IPS-NIHi11 (cell line): Measurements from ENCODE around the gene CEMIP.
A peak's percentile ranks its signal among the peaks of the same experiment; 100 is the strongest.
"Not testable (repeated sequence)": the region's sequence is repeated elsewhere in the genome, so short reads cannot be mapped to it uniquely, and the experiment has no call there.

Experiments
- DNase-seq: peaks from one replicate; pipeline ENCODE4 v3.0.0; 2012; ENCODE audit warnings: mixed read lengths, low spot score

The CEMIP gene

DNA sequence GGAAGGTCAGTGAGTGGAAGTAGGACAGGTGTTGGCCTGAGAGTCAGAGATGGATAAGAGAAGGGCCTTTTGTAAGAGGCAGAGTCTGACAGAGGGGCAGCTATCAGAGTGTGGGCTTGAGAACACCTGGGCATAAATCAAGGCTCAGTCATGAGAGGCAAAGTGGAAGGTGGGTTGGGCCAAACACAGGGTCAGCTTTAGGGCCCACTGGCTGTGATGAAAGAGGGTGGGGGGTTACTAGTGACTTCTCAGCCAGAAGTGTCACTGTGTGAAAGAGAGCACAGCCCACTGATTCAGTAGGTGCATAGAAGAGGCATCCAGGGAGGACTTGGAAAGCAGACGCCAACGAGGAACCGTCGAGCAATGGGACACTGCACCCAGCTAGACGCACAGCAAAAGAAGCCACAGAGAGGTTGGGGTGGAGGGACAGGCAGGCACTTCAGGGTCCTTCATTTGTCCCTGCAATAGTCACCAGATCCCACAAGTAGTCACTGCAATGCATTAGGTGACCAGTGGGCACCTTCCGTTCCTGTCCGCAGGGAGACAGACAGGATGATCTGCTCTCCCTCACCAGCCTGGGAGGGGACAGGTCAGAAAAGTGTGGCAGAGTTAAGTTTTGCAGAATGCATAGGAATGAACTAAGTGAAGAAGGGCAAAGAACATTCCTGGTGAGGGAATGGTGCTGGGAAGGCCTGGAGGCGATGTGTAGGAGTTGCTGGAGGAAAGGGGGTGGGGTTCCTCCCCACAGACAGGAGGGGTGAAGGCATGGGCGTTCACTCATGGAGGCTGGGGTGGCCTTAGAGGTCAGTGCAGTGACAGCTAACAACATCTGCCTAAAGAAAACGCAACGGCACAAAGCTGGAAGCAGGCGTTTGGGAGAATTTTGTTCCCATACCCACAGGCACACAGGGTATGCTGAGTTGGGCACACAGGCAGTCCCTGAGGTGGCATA is 174.1 kb downstream of the CEMIP start:
- no peak for DNase-seq

DNA sequence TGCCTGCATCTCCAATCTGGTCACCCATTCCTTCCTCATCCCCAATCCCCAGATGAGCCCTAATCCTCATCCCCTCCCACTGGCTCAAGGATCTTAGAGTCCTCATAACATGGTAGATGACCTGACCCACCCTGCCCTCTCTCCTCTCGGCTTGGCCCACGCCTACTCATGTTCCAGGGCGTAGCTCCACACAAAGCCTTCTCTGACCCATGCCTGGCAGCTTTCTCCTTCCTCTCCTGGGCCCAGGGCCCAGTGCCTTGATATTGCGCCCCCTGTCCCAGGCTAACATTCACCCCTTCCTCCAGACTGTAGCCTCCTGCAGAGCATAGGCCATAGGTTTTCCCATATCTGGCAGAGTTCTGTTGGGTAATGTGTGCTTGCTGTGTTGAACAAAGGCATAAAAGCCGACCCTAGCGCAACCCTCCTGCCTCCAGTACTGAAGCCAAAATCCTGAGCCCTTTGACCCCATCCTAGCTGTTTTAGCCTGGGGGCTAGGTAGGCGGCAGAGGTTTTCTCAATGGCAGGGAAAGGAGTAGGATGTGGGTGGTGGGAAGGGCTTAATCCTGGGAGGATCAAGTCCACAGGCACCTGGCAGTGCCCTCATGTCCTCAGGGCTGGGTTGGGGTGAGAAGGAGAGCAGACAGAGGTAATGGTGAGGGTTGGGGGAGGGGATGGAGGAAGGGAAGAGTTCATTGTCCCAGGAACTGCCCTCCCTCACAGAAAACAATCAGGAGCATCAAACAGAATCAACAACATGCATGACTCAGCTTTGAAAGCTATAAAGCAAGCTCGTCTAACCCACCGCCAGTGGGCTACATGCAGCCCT is 175.0 kb downstream of the CEMIP start:
- peak; percentile 46 for DNase-seq

DNA sequence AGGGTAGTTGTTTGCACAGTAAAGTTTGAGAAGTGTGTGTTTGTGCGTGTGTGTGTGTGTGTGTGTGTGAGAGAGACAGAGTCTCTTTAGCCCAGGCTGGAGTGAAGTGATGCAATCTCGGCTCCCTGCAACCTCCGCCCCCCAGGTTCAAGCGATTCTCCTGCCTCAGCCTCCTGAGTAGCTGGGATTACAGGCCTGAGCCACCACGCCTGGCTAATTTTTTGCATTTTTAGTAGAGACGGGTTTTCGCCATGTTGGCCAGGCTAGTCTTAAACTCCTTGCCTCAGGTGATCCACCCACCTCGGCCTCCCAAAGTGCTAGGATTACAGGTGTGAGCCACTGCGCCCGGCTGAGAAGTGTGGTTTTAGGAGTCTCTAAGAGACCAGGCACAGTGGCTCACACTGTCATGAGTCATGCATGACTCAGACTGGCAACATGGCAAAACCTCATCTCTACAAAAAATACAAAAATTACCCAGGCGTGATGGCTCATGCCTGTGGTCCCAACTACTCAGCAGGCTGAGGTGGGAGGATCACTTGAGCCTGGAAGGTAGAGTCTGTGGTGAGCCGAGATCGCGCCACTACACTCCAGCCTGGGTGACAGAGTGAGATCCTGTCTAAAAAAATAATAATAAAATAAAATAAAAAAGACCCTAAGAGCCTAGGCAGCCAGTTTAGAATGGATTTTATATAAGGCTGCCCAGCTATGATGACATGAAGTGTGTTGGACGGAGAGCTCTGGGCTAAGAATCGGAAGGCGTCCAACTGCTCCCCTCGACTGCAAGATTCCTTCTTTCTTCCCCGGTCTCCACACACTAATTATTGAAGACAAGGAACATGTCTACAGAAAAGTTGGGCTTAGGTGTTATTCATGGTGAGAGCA is 176.6 kb downstream of the CEMIP start:
- not testable (repeated sequence) for DNase-seq

DNA sequence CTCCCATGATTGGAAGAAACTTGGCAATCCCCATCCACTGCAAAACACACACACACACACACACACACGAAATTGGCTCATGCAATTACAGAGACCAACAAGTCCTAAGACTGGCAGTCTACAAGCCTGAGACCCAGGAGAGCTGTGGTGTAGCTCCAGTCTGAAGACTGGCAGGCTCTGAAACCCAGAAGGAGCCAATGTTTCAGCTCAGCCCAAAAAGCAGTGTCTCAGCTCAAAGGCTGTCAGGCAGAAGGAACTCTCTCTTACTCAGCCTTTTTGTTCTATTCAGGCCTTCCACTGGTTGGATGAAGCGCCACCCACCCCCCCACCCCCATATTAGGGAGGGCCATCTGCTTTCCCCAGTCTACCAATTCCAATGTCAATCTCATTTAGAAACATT is 178.4 kb downstream of the CEMIP start:
- DNase-seq = no peak

DNA sequence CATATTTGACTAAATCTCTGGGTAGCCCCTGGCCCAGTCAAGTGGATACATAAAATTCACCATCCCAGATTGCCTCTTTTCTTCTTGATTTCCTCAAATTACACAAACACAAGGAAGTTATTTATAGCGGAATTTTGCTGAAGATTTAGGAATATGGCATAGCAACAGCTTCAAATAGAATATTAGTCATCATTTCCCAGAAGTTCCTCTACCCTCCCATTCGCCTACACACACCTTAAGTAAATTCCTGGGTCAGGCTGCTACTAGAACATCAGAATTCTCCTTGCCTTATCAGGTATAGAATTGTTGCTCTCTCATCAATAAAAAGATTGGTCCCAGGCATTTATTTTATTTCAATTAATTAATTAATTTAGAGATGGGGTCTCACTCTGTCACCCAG is 178.8 kb downstream of the CEMIP start:
- no peak for DNase-seq

DNA sequence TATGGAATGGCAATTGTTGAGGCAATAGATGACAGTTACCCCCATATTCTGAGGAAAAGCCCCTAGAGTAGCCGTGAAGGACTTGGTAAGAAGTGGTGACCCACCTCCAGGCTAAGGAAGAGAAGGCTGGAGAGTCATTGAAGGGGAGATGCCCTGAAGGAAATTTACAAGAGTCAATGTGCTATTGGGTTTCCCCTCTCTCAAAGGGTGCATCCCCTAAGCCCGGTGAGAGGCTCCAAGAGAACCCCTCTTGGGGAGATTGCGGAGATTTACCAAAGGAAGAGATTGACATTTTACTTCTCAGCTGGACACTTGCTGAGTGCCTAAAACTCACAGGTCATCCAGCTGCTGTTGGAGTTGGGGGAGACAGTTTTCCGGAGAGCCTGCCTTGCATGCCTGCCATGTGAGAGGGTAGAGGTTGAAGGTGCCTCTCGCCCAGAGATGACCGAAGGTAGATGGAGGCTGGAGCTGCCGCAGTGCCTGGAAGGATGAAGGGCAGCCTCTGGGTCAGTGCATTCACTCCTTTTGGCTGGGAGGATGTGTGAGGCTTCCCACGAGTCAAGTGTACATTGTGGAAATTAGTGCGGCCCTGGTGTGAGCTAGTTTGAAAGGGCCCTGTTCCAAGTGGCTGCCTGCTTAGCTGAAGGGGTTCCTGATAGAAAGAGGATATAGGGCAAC is 179.8 kb downstream of the CEMIP start:
- no peak for DNase-seq

DNA sequence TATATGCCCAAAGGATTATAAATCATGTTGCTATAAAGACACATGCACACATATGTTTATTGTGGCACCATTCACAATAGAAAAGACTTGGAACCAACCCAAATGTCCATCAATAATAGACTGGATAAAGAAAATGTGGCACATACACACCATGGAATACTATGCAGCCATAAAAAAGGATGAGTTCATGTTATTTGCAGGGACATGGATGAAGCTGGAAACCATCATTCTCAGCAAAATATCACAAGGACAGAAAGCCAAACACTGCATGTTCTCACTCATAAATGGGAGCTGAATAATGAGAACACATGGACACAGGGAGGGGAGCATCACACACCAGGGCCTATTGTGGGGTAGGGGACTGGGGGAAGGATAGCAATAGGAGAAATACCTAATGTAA is 186.3 kb downstream of the CEMIP start:
- DNase-seq = not testable (repeated sequence)

DNA sequence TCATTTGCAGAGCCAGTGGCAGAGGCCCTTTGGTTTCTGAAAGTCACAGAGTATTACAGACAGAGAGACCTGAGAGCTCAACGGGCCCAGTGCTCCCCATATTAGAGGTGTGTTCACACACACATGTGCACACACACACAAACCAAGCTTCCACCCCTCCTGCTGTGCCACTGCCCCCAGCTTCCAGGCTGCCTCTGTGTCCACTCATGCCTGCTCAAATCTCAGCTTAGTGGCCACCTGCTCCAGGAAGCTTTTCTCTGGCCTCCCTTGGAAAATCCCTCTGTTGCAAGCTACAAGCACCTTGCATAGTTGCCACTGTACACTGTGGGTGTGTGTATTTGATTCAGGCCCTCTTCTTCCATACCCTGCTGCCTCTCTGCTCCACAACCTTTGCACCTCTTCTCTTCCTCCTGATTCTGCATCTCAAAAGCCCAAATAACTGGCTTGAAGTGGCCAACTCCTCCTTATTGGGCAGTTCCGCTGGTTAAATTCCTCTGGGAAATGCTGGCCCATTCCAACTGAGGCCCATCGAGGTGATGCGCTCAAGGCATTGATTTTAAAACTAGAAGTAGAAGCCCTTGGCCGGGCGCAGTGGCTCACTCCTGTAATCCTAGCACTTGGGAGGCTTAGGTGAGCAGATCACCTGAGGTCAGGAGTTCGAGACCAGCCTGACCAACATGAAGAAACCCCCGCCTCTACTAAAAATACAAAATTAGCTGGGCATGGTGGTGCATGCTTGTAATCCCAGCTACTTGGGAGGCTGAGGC is 187.4 kb downstream of the CEMIP start:
- no peak for DNase-seq

DNA sequence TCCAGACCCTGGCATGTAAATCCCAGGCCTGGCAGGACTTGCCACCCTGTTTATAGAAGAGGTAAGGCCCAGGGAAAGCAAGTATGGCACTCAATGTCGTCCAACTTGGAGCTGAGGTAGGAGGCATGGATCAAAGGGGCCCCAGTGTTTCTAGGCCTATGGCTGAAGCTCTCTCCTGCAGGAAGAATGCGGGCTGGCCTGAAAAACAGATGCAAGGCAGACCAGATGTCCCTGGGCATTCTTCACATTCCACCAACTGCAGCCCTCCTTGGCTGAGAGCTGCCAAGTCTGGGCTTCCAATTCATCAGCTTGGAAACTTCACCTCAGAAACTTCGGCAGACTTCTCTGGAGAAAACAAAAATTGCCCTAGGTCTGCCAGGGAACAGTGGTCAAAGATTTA is 188.3 kb downstream of the CEMIP start:
- peak; percentile 73 for DNase-seq

DNA sequence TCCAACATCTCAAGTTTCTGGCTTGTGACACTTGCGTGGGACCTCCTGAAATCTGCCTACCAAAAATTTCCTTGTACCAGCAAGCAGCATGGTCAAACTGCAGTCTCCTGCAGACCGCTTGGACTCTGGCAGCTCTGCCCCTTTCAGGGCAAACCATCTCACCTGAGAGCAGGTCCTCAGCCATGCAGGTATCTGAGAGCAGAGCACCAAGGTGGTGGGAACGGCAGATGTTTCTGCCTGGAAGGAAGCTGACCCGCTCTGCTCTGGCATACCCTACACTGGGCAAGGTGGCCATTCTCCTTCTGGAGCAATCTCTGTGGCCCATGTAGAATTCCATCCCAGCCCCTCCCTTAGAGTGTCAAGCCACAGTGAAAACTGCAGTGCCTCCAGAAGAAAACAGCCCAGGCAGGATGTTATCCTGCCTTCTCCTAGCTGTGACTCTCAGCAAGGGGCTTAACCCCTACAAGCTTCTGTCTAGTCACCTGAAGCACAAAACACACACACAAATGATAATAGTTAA is 188.9 kb downstream of the CEMIP start:
- no peak for DNase-seq

DNA sequence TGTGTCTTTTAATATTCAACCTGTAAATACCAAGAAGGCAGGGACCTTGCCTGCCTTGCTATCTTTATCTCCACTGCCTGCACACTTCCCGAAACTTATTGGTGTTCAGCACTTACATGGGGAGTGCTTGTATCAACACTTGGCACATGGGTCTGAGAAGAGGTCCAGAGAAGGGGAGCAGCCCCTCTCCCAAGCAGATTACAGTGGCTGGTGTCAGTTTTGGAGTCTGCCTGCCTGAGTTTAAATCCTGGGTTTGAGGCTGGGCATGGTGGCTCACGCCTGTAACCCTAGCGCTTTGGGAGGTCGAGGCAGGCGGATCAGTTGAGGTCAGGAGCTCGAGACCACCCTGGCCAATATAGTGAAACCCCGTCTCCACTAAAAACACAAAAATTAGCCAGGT is 190.1 kb downstream of the CEMIP start:
- no peak for DNase-seq

DNA sequence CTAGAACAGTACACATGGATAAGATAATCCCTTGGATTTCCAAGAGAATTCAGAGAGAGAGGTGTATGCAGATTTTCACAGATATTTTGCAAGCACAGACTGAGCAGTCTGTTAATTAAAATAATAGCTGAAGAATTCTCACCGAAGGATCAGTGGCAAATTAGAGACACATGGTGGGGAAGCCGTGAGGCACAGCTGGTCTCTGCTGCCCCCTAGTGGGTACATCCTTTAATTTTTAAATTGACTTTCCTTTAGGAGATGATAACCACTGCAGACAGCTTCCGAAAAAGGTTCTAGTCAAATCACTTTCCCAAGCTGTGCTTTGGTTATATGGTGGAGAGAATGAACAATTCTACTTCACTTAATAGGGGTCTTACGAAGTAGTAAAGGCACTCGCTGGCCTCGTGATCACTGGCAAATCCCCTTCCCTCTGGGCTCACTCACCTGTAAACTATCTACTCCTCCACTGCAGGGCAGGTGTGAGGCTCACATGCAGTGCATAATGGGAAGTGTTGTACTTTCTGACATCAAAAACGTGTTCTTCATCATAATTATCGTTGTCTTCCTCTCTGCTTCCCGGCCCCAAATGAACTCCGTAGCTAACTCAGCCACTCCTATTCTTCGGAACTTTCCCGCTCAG is 191.0 kb downstream of the CEMIP start:
- peak; percentile 67 for DNase-seq

DNA sequence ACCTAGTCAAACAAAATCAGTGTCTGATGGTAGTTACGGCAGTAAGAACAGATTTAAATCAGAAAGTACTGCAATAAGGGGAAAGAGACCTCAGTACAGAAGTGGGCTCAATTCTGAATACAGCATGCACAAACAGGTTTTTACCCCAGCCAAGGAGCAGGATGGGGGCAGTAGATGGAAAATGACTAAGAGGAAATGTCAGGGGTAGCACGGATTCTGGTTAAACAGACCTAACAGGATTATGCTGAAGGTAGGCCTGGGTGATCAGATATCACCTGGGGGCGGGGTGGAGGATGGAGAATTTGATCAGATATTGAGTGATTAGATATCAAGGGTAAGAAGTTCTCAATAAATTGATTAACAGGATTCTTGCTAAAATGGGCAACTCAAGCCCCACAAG is 191.5 kb downstream of the CEMIP start:
- no peak for DNase-seq

DNA sequence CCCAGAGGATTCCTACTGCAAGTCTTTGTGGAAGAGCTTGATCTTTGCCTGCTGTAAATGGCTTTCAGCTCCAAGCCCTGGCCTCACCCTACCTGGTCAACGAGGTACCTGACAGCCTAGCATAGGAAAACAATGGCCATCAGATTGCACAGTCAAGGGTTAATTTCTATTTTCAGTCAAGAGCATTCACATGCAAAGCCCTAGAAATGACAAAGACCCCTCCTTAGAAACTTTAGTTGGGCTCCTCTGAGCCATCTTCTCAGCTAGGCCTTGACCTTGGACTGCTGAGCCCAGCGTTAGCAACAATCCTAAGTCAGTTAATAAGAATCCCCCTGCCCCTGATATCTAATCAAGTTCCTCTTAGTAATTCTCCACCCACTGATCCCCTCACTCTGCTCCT is 192.0 kb downstream of the CEMIP start:
- DNase-seq = no peak

DNA sequence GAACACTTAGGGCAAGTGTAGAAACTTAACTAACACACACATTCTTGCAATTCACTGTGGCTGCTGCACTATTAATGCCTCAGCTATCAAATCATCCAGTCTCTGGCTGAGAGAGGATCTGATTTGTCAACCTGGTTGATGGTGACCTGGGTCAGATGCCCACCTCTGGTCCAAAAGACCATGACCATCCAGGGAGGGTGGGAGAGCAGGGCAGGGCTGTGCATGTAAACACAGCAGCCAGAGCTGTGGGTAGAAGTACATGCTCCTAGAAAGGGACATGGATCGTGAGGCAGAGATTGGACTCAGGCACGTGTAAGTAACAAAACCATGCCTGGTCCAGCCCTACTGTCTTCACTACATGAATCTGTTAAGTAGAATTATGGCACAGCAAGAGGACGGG is 193.1 kb downstream of the CEMIP start:
- DNase-seq = no peak

DNA sequence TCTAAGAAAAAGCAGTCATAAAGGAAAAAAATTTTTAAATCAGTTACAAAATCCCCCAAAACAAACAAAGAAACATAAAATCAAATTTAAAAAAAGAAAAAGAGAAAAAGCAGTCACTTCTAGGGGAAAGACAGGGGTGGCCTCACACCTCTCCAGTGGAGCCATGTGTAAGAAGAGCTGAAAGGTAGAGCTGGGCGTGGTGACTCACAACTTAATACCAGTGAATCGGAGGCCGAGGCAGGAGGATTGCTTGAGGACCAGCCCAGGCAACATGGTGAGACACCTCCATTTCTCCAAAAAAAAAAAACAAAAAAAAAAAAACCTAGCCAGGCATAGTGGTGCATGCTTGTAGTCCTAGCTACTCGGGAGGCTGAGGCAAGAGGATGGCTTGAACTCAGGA is 195.7 kb downstream of the CEMIP start:
- no peak for DNase-seq

DNA sequence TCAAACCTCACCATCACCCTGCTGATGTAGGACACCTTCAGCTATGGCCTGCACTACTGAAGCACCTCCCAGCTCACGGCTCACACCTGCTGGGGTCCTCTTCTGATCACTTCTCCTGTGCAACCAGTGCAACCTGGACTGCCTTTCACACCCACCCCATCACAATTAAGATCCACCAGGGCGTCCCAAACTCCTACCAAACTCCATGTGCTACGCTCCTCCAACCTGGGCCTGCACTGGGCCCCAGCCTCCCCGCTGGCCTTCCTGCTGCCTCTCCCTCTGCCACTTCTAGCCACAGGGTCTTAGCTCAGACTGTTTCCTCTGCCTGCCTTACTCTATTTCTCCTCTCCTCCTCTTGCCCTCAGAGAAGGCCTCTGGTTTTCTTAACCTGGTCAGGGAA is 197.7 kb downstream of the CEMIP start:
- no peak for DNase-seq

DNA sequence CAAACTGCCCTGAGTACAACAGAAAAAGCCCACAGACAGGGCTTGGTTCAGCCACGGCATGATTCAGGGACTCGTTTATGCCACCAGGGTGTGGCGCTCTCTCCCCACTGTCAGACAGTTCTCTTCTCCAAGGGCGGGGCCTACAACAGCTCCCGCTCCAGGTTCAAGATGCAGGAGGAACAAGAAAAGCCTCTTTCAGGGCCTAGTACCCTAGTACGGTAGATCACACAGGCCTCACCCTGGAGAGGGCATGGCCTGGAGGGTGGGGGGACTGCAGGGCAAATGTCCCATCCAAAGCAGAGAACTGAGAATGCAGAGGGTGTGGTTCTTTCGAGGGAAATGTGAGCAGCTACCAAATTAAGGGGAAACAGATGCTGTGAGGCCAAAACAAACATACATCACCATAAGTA is 198.5 kb downstream of the CEMIP start:
- peak; percentile 75 for DNase-seq

DNA sequence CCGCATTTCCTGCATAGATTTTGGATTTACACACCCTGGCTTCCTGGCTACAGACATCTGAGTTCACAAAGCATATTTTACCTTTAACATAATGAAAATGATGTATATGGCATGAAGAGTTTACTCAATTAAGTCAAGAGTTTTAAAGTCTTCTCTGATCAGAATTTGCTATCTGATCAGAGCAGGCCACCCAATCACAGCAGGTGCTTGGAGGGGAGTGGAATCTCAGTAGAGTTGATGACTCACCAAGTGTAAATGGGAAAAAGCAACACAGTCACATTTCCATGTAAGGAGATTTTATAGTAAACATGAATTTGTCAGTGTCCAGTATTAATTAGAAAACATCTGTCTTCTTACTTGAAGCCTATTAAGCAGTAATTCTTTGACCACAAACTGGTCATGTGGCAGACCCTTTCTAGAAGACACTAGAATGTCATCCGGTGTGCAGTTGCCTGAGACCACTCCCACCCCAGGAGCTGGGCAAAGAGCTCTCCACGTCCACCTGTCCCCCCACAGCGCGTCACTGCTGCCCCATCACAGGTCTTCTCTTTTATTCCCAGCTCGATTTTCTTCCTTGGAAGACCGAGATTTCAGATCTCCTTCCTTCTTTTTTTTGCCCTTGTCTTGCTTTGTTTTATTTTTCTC is 199.6 kb downstream of the CEMIP start:
- DNase-seq = no peak
